SK-N-SH (cell line): ENCODE results near the gene PMVK. TPM values are rescaled to one million over a fixed set of nuclear protein-coding genes. Genes with fewer than 3 reads are reported as not detected.

Experiments
- CTCF ChIA-PET: fragments of 300-600, 350-600 bp; formaldehyde crosslinking; extraction: SDS; loops from one replicate; lab custom pipeline; 2021; lab: Yijun Ruan, JAX
- POLR2A ChIA-PET: fragments of 350-600 bp; sonication (Branson Sonifier 250); formaldehyde crosslinking; extraction: SDS; loops from one replicate; lab custom pipeline; 2020; ENCODE audit warnings: antibody characterized with exemption, inconsistent platforms; lab: Yijun Ruan, JAX
- DNase-seq: peaks from one replicate; pipeline ENCODE4 v3.0.0; 2012
- H2AFZ ChIP-seq: fragments of 200-600 bp; sonication (generic); 2 replicates; pipeline ENCODE4 v1.8.1; 2016; ENCODE audit warnings: antibody characterized with exemption, mild to moderate bottlenecking, low read depth
- H3F3A ChIP-seq: fragments of 200-600 bp; sonication (generic); replicated peaks from 2 replicates; pipeline ENCODE3; 2016; ENCODE audit warnings: antibody characterized with exemption, mild to moderate bottlenecking; ENCODE audit not compliant: insufficient read depth
- H3K27ac ChIP-seq, 2 experiments: fragments of 200-500 bp in 1 of 2; fragments of 200-600 bp in 1 of 2; sonication (Bioruptor generic) in 1 of 2; sonication (generic), shearing (Covaris generic) in 1 of 2; 2 replicates each; pipeline versions ENCODE4 v1.5.1 to v1.6.1; 2014 to 2016; ENCODE audit warnings: low read depth in 2 of 2, inconsistent platforms in 1 of 2, low read length in 1 of 2, mild to moderate bottlenecking in 1 of 2, mixed read lengths in 1 of 2
- H3K27me3 ChIP-seq: fragments of 200-600 bp; sonication (generic), shearing (Covaris generic); 2 replicates; pipeline ENCODE4 v1.6.1; 2016; ENCODE audit warnings: mixed run types; ENCODE audit not compliant: insufficient read depth
- H3K36me3 ChIP-seq, 2 experiments: fragments of 200-500 bp in 1 of 2; fragments of 200-600 bp in 1 of 2; sonication (Bioruptor generic) in 1 of 2; sonication (generic) in 1 of 2; replicated peaks in 1 of 2; 2 replicates each; pipeline versions ENCODE3 to v1.5.1; 2014 to 2016; ENCODE audit warnings: low read length in 1 of 2, mild to moderate bottlenecking in 1 of 2; ENCODE audit not compliant: insufficient read depth in 2 of 2, control insufficient read depth in 1 of 2
- H3K4me1 ChIP-seq, 2 experiments: fragments of 200-500 bp in 1 of 2; fragments of 200-600 bp in 1 of 2; sonication (Bioruptor generic) in 1 of 2; sonication (generic), shearing (Covaris generic) in 1 of 2; 2 replicates each; pipeline versions ENCODE4 v1.5.1 to v1.6.1; 2014 to 2016; ENCODE audit warnings: low read depth in 1 of 2, low read length in 1 of 2, mixed run types in 1 of 2; ENCODE audit not compliant: insufficient read depth in 2 of 2, control insufficient read depth in 1 of 2
- H3K4me2 ChIP-seq: fragments of 200-600 bp; sonication (generic), shearing (Covaris generic); 2 replicates; pipeline ENCODE4 v1.6.1; 2017; ENCODE audit warnings: mixed run types
- H3K4me3 ChIP-seq, 2 experiments: fragments of 200-500 bp in 1 of 2; fragments of 200-600 bp in 1 of 2; sonication (Bioruptor generic) in 1 of 2; sonication (generic), shearing (Covaris generic) in 1 of 2; 2 replicates each; pipeline versions ENCODE4 v1.5.1 to v1.8.1; 2014 to 2016; ENCODE audit warnings: low read depth in 2 of 2, inconsistent platforms in 1 of 2, low read length in 1 of 2, mild to moderate bottlenecking in 1 of 2, mixed read lengths in 1 of 2, moderate library complexity in 1 of 2
- H3K79me2 ChIP-seq: fragments of 200-600 bp; sonication (generic); 2 replicates; pipeline ENCODE4 v1.8.1; 2017; ENCODE audit warnings: mild to moderate bottlenecking; ENCODE audit not compliant: insufficient read depth
- H3K9ac ChIP-seq: fragments of 200-600 bp; sonication (generic); 2 replicates; pipeline ENCODE4 v1.6.1; 2017; ENCODE audit warnings: mixed run types
- H3K9me2 ChIP-seq: fragments of 200-600 bp; sonication (generic); 2 replicates; pipeline ENCODE4 v1.6.1; 2017; ENCODE audit warnings: mixed run types
- H3K9me3 ChIP-seq: fragments of 200-600 bp; sonication (generic); 2 replicates; pipeline ENCODE4 v1.6.1; 2017; ENCODE audit warnings: mixed run types, mild to moderate bottlenecking, moderate library complexity
- H4K20me1 ChIP-seq: fragments of 200-600 bp; sonication (generic); 2 replicates; pipeline ENCODE4 v1.6.1; 2017; ENCODE audit warnings: mild to moderate bottlenecking, mixed run types; ENCODE audit not compliant: insufficient read depth
- CHD2 ChIP-seq: fragments of 150-350 bp; IDR thresholded peaks from 2 replicates; pipeline ENCODE4 v1.6.1; 2018; ENCODE audit warnings: low read length; ENCODE audit not compliant: partially characterized antibody
- FOXJ3 ChIP-seq: sonication (generic); formaldehyde crosslinking; IDR thresholded peaks from 2 replicates; pipeline ENCODE4 v1.5.1; 2020; ENCODE audit warnings: mild to moderate bottlenecking, missing genetic modification reagents
- JUND ChIP-seq: IDR thresholded peaks from 2 replicates; pipeline ENCODE4 v1.4.0; 2012
- MEF2A ChIP-seq: IDR thresholded peaks from 2 replicates; pipeline ENCODE4 v1.4.0; 2012; ENCODE audit warnings: low read depth, borderline replicate concordance
- MXI1 ChIP-seq: IDR thresholded peaks from 2 replicates; pipeline ENCODE4 v1.6.1; 2012; ENCODE audit warnings: mild to moderate bottlenecking, low read depth, low read length, improper control_type of control experiment
- NFIC ChIP-seq: IDR thresholded peaks from 2 replicates; pipeline ENCODE4 v1.4.0; 2012; ENCODE audit warnings: borderline replicate concordance
- NRF1 ChIP-seq: IDR thresholded peaks from 2 replicates; pipeline ENCODE4 v1.6.1; 2012; ENCODE audit warnings: low read depth, mild to moderate bottlenecking, low read length
- RAD21 ChIP-seq: IDR thresholded peaks from 2 replicates; pipeline ENCODE4 v1.6.1; 2012; ENCODE audit warnings: mild to moderate bottlenecking, low read length
- RCOR1 ChIP-seq: fragments of 150-350 bp; IDR thresholded peaks from 2 replicates; pipeline ENCODE4 v1.6.1; 2017; ENCODE audit warnings: antibody characterized with exemption, low read length
- RFX5 ChIP-seq: IDR thresholded peaks from 2 replicates; pipeline ENCODE4 v1.6.1; 2012; ENCODE audit warnings: mild to moderate bottlenecking, improper control_type of control experiment, low read length
- SIN3A ChIP-seq: IDR thresholded peaks from 2 replicates; pipeline ENCODE4 v1.6.1; 2012; ENCODE audit warnings: low read depth, mild to moderate bottlenecking, low read length, moderate library complexity, borderline replicate concordance
- SMC3 ChIP-seq: IDR thresholded peaks from 2 replicates; pipeline ENCODE4 v1.6.1; 2012; ENCODE audit warnings: low read depth, low read length, improper control_type of control experiment
- TAF1 ChIP-seq: IDR thresholded peaks from 2 replicates; pipeline ENCODE4 v1.6.1; 2012; ENCODE audit warnings: low read depth, mild to moderate bottlenecking, low read length, moderate library complexity, borderline replicate concordance
- TEAD4 ChIP-seq: IDR thresholded peaks from 2 replicates; pipeline ENCODE4 v1.4.0; 2012; ENCODE audit warnings: mild to moderate bottlenecking, borderline replicate concordance; ENCODE audit not compliant: insufficient read depth
- WGBS: methylation state at CpG from one replicate; pipeline ENCODE4 v1.1.6; 2017; ENCODE audit warnings: low lambda C conversion rate; 5-methylcytosine and 5-hydroxymethylcytosine counted together
- polyA plus RNA-seq, 3 experiments: library from polyadenylated mRNA; depleted of rRNA; stranded (reverse); fragments of >200 nt; gene quantifications; 2 replicates each; pipeline ENCODE4 v1.2.3, GENCODE V29; 2012
- TF ChIP-seq, protein P1 (sequence below): IDR thresholded peaks from 2 replicates; pipeline ENCODE4 v1.4.0; 2012; ENCODE audit warnings: low read depth, borderline replicate concordance
- TF ChIP-seq, protein P2 (sequence below): fragments of 150-350 bp; IDR thresholded peaks from 2 replicates; pipeline ENCODE4 v1.6.1; 2016; ENCODE audit warnings: mild to moderate bottlenecking, low read depth, low read length

PMVK gene
- polyA plus RNA-seq, 1 of the 3 experiments (the other 2 are of a cell fraction) = 59.6 TPM

DNA sequence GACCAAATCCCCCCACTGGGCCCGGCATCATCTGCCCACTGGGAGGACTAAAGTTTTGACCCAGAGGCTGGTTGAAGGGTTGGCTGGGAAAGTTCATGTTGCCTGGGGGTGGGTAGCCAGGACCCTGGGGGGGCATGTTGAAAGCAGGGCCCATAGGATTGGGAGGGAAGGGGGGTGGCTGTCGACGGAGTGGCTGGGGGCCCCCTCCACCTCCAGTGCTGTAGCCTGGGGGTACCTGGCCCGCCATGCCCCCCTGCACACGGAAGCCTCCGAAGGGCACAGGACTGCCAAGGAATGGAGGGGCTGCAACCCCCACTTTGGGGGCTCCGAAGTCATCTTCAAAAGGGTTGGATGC is 22.9 kb upstream of the PMVK start:
- no peaks in the 10 kb centered on the region for H3K9me3 ChIP-seq
- no peaks in the 10 kb centered on the region for H4K20me1 ChIP-seq
- WGBS = 100% methylated on average over 1 of the region's 7 CpGs
- CTCF ChIA-PET = interaction anchor here (0.9 to 37.5 kb wide), 5 partner anchors 12 to 102 kb away, joined by 3 to 640 read pairs (median 6); partner anchors contain the start of genes CKS1B, LENEP, SHC1 and ZBTB7B
- no peaks in the 10 kb centered on the region for H3K9me2 ChIP-seq
- DNase-seq = no peak
- H3K4me3 ChIP-seq = no peak overlapping the region
- H3K9ac ChIP-seq = no peak overlapping the region
- peaks cover 4 to 45% of the 10 kb centered on the region in 2 experiments; a peak in 3 of 4 replicates for H3K4me1 ChIP-seq
- peaks cover 22% of the 10 kb centered on the region for H3F3A ChIP-seq
- H3K79me2 ChIP-seq = peaks cover 32% of the 10 kb centered on the region
- no peaks in the 10 kb centered on the region for H3K27me3 ChIP-seq
- H3K27ac ChIP-seq = no peak overlapping the region
- TF ChIP-seq NFIC = no peak
- TF ChIP-seq, protein P1, sequence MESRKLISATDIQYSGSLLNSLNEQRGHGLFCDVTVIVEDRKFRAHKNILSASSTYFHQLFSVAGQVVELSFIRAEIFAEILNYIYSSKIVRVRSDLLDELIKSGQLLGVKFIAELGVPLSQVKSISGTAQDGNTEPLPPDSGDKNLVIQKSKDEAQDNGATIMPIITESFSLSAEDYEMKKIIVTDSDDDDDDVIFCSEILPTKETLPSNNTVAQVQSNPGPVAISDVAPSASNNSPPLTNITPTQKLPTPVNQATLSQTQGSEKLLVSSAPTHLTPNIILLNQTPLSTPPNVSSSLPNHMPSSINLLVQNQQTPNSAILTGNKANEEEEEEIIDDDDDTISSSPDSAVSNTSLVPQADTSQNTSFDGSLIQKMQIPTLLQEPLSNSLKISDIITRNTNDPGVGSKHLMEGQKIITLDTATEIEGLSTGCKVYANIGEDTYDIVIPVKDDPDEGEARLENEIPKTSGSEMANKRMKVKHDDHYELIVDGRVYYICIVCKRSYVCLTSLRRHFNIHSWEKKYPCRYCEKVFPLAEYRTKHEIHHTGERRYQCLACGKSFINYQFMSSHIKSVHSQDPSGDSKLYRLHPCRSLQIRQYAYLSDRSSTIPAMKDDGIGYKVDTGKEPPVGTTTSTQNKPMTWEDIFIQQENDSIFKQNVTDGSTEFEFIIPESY = no peak
- no peak overlapping the region for H3K4me2 ChIP-seq
- POLR2A ChIA-PET = interaction anchor here (0.7 to 1.5 kb wide), 2 partner anchors 15 to 19 kb away, joined by 3 to 5 read pairs; no protein-coding TSS in a partner anchor
- no peak overlapping the region for H2AFZ ChIP-seq
- peaks cover 6 to 40% of the 10 kb centered on the region in 2 experiments for H3K36me3 ChIP-seq

DNA sequence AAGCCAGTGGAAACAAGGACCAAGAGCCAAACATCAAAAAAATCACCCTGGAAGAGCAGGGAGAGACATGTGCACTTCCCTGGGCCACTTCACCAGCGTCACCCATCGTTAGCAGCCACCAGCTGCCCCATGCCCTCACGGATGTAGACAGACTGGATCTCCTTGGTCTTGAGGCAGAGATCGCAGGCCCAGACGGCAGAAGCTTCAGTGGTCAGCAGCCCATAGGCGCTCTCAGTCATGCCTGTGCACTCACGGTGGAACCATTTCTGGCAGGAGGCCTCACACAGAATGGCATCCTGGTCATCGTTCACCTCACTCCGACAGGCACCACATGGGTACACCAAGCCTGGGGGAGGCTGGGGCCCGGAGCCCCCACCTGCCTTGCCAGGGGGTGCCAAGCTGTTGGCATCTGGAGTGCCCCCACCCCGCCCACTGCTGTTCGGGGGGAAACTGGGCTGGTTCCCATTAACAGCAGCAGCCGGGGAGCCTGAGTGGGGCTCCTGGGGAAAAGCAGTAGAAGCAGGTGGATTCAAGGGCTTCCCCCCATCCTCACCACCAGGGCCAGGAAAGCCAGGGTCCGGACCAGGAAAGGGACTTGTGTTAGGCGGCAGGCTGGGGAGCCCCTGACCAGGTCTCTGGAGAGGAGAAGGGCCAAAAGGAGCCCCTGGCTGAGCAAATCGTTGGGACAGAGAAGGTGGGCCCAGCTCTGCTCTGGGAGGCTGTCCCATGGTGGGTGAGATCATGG is 22.3 kb upstream of the PMVK start:
- no peak for DNase-seq
- Histone ChIP-seq H3K4me2 (no peak overlapping the region), H3K4me3 (no peak overlapping the region), H3K36me3 (peaks cover 6 to 37% of the 10 kb centered on the region in 2 experiments), H3F3A (peaks cover 21% of the 10 kb centered on the region), H3K79me2 (peaks cover 29% of the 10 kb centered on the region), H3K4me1 (peaks cover 4 to 50% of the 10 kb centered on the region in 2 experiments; a peak in 3 of 4 replicates), H4K20me1 (no peaks in the 10 kb centered on the region), H3K27ac (no peak overlapping the region; a peak in 1 of 4 replicates), H3K27me3 (no peaks in the 10 kb centered on the region), H2AFZ (no peak overlapping the region), H3K9me3 (no peaks in the 10 kb centered on the region), H3K9ac (no peak overlapping the region), H3K9me2 (no peaks in the 10 kb centered on the region)
- TF ChIP-seq RAD21 (no peak), CHD2 (no peak), TAF1 (no peak), TEAD4 (no peak), MEF2A (no peak), FOXJ3 (CRISPR knock-in tag) (no peak), SMC3 (no peak), NFIC (no peak), RCOR1 (no peak), MXI1 (no peak), SIN3A (no peak), RFX5 (no peak), NRF1 (no peak), JUND (no peak)
- TF ChIP-seq, protein P1 = no peak
- TF ChIP-seq, protein P2, sequence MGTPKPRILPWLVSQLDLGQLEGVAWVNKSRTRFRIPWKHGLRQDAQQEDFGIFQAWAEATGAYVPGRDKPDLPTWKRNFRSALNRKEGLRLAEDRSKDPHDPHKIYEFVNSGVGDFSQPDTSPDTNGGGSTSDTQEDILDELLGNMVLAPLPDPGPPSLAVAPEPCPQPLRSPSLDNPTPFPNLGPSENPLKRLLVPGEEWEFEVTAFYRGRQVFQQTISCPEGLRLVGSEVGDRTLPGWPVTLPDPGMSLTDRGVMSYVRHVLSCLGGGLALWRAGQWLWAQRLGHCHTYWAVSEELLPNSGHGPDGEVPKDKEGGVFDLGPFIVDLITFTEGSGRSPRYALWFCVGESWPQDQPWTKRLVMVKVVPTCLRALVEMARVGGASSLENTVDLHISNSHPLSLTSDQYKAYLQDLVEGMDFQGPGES = no peak
- ChIA-PET POLR2A (interaction anchor here (1.5 kb wide), 1 partner anchor 20 kb away, joined by 3 read pairs; no protein-coding TSS in a partner anchor), CTCF (interaction anchor here (1.5 to 37.5 kb wide), 4 partner anchors 12 to 103 kb away, joined by 4 to 640 read pairs (median 21); partner anchors contain the start of genes CKS1B, LENEP, SHC1 and ZBTB7B)
- 90% methylated on average over 7 of the region's 16 CpGs for WGBS
